Karpas-422 (cell line): ENCODE data around the gene GRIP1. TPM values are rescaled to one million over a fixed set of nuclear protein-coding genes. Genes with fewer than 3 reads are reported as not detected.

Source experiments
- DNase-seq: peaks from one replicate; pipeline ENCODE4 v3.0.0-alpha.2; 2015
- H2AFZ ChIP-seq: fragments of 200-600 bp; sonication (generic); 2 replicates; pipeline ENCODE4 v1.6.1; 2014; ENCODE audit warnings: antibody characterized with exemption, low read length, mixed read lengths
- H3K27ac ChIP-seq: fragments of 200-600 bp; sonication (generic); 2 replicates; pipeline ENCODE4 v1.5.1; 2014; ENCODE audit warnings: mild to moderate bottlenecking, low read length, moderate library complexity
- H3K27me3 ChIP-seq: fragments of 200-600 bp; sonication (generic); 2 replicates; pipeline ENCODE4 v1.6.1; 2014; ENCODE audit warnings: low read length, mixed read lengths
- H3K36me3 ChIP-seq: fragments of 200-600 bp; sonication (generic); 2 replicates; pipeline ENCODE4 v1.6.1; 2014; ENCODE audit warnings: low read length, mixed read lengths; ENCODE audit not compliant: insufficient read depth
- H3K4me1 ChIP-seq: fragments of 200-600 bp; sonication (generic); 2 replicates; pipeline ENCODE4 v1.6.1; 2014; ENCODE audit warnings: mild to moderate bottlenecking, low read length, mixed read lengths
- H3K4me2 ChIP-seq: fragments of 200-600 bp; sonication (generic); 2 replicates; pipeline ENCODE4 v1.6.1; 2014; ENCODE audit warnings: low read length, low read depth, mild to moderate bottlenecking; ENCODE audit not compliant: poor library complexity, severe bottlenecking
- H3K4me3 ChIP-seq: fragments of 200-600 bp; sonication (generic); 2 replicates; pipeline ENCODE4 v1.5.1; 2014; ENCODE audit warnings: mild to moderate bottlenecking, antibody characterized with exemption, low read length, mixed read lengths
- H3K79me2 ChIP-seq: fragments of 200-600 bp; sonication (generic); 2 replicates; pipeline ENCODE4 v1.6.1; 2014; ENCODE audit warnings: mild to moderate bottlenecking, low read length, mixed read lengths
- H3K9ac ChIP-seq: fragments of 200-600 bp; sonication (generic); 2 replicates; pipeline ENCODE4 v1.6.0; 2014; ENCODE audit warnings: low read length
- H3K9me2 ChIP-seq: fragments of 200-600 bp; sonication (generic), shearing (Covaris generic); replicated peaks from 2 replicates; pipeline ENCODE4 v1.6.0; 2014; ENCODE audit warnings: mild to moderate bottlenecking, low read length, moderate library complexity; ENCODE audit not compliant: insufficient read depth
- H3K9me3 ChIP-seq: fragments of 300-700, 200-600 bp; sonication (generic); 2 replicates; pipeline ENCODE4 v1.6.1; 2014; ENCODE audit warnings: low read length, mixed read lengths
- H4K20me1 ChIP-seq: fragments of 200-600 bp; sonication (generic); 2 replicates; pipeline ENCODE4 v1.6.1; 2014; ENCODE audit warnings: mild to moderate bottlenecking, antibody characterized with exemption, low read length, low read depth; ENCODE audit not compliant: insufficient read depth
- total RNA-seq: library from RNA; depleted of rRNA; stranded (reverse); fragments of >200 nt; shearing (Covaris generic); gene quantifications from 2 replicates; pipeline ENCODE4 v1.2.3, GENCODE V29; 2014; ENCODE audit warnings: low replicate concordance

Gene GRIP1
- total RNA-seq, 1 experiment from 2014 or later = 4.5 TPM

GRCh38 chr12:66516561-66516960, 162.3 kb downstream of the GRIP1 start:
- H3K79me2 ChIP-seq = no peaks in the 10 kb centered on the region
- no peaks in the 10 kb centered on the region for H3K36me3 ChIP-seq
- H3K27ac ChIP-seq = no peak overlapping the region
- H3K9me2 ChIP-seq = no peaks in the 10 kb centered on the region
- no peaks in the 10 kb centered on the region for H3K9me3 ChIP-seq
- DNase-seq = no peak
- no peak overlapping the region for H3K9ac ChIP-seq
- no peak overlapping the region for H3K4me2 ChIP-seq
- peaks cover 8% of the 10 kb centered on the region for H3K4me1 ChIP-seq
- H2AFZ ChIP-seq = no peak overlapping the region
- no peak overlapping the region for H3K4me3 ChIP-seq
- no peaks in the 10 kb centered on the region for H3K27me3 ChIP-seq
- H4K20me1 ChIP-seq = no peaks in the 10 kb centered on the region

- H3K4me1 ChIP-seq = peaks cover 8% of the 10 kb centered on the region
- H3K4me2 ChIP-seq = no peak overlapping the region
Measured at GRCh38 chr12:66516133-66516532, 162.7 kb downstream of the GRIP1 start.

GRCh38 chr12:66514581-66514980, 164.3 kb downstream of the GRIP1 start:
- no peaks in the 10 kb centered on the region for H3K9me2 ChIP-seq
- peaks cover 8% of the 10 kb centered on the region for H3K4me1 ChIP-seq
- H2AFZ ChIP-seq = no peak overlapping the region
- H3K4me2 ChIP-seq = no peak overlapping the region
- no peaks in the 10 kb centered on the region for H3K27me3 ChIP-seq
- peak; percentile 25 for DNase-seq
- no peak overlapping the region for H3K9ac ChIP-seq
- H3K79me2 ChIP-seq = no peaks in the 10 kb centered on the region
- H3K9me3 ChIP-seq = no peaks in the 10 kb centered on the region
- H3K4me3 ChIP-seq = no peak overlapping the region
- H3K36me3 ChIP-seq = no peaks in the 10 kb centered on the region
- no peaks in the 10 kb centered on the region for H4K20me1 ChIP-seq
- no peak overlapping the region for H3K27ac ChIP-seq

More at GRCh38 chr12:66516133-66516532, 162.7 kb downstream of the GRIP1 start:
- H3K79me2 ChIP-seq = no peaks in the 10 kb centered on the region
- no peaks in the 10 kb centered on the region for H3K9me3 ChIP-seq
- DNase-seq = peak; percentile 2
- H2AFZ ChIP-seq = no peak overlapping the region
- no peaks in the 10 kb centered on the region for H3K27me3 ChIP-seq
- no peaks in the 10 kb centered on the region for H4K20me1 ChIP-seq
- no peak overlapping the region for H3K4me3 ChIP-seq
- no peak overlapping the region for H3K9ac ChIP-seq
- H3K27ac ChIP-seq = no peak overlapping the region
- no peaks in the 10 kb centered on the region for H3K9me2 ChIP-seq
- no peaks in the 10 kb centered on the region for H3K36me3 ChIP-seq

DNA sequence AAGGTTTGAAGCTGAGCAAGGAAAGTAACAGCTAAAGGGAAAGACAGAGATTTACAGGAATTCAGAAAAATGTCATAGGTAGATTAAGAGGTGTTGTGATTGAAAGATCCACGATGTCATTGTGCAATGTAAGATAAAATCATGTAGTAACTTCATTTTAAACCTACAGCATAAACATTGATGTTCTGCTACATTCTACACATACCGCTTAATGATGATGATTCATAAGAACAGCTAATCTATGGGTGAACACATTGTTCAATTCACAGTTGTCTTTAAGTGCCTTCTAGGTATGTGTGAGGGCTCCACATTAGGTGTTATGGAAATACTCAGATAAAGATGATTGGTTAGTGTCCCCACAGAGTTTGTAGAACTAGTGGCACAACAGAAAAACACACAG, 170.9 kb downstream of the GRIP1 start:
- H3K9me2 ChIP-seq = no peaks in the 10 kb centered on the region
- H3K36me3 ChIP-seq = no peaks in the 10 kb centered on the region
- no peak overlapping the region for H2AFZ ChIP-seq
- no peak overlapping the region for H3K27ac ChIP-seq
- no peaks in the 10 kb centered on the region for H3K27me3 ChIP-seq
- no peak overlapping the region for H3K4me2 ChIP-seq
- H4K20me1 ChIP-seq = no peaks in the 10 kb centered on the region
- no peak overlapping the region for H3K4me3 ChIP-seq
- H3K9me3 ChIP-seq = peaks cover 4% of the 10 kb centered on the region; the same call in 1 of the 2 replicates
- H3K9ac ChIP-seq = no peak overlapping the region
- no peaks in the 10 kb centered on the region for H3K4me1 ChIP-seq
- no peaks in the 10 kb centered on the region for H3K79me2 ChIP-seq
- DNase-seq = peak; percentile 7

DNA sequence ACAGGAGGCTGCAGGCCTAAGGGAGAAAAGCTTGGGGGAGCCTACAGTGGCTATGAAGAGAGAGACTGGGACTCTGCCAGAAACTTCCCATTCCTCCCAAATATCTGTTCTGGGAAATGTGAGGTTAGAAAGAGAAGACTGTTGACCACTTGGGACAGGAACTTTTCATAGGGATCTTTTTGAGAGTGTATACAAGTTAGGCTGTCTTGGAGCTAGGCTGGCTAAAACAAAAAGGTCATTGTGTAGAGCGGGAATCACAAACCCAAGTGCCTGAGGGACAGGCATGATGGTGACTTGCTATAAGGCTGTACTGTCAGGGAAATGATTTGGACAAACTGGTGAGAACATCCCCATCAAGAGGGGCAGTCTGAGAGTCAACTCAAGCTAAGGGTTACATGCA, 175.1 kb downstream of the GRIP1 start:
- peaks cover 4% of the 10 kb centered on the region; the same call in 1 of the 2 replicates for H3K9me3 ChIP-seq
- H3K4me3 ChIP-seq = no peak overlapping the region
- H3K79me2 ChIP-seq = no peaks in the 10 kb centered on the region
- H3K36me3 ChIP-seq = no peaks in the 10 kb centered on the region
- H3K9ac ChIP-seq = no peak overlapping the region
- no peak for DNase-seq
- no peak overlapping the region for H3K4me2 ChIP-seq
- H3K27me3 ChIP-seq = no peaks in the 10 kb centered on the region
- no peak overlapping the region for H3K27ac ChIP-seq
- H3K4me1 ChIP-seq = no peaks in the 10 kb centered on the region
- H3K9me2 ChIP-seq = no peaks in the 10 kb centered on the region
- H4K20me1 ChIP-seq = no peaks in the 10 kb centered on the region
- H2AFZ ChIP-seq = no peak overlapping the region

GRCh38 chr12:66502911-66503310, 176.0 kb downstream of the GRIP1 start:
- no peaks in the 10 kb centered on the region for H3K27me3 ChIP-seq
- no peak overlapping the region for H3K4me3 ChIP-seq
- no peak overlapping the region for H3K4me2 ChIP-seq
- no peaks in the 10 kb centered on the region for H4K20me1 ChIP-seq
- H3K79me2 ChIP-seq = no peaks in the 10 kb centered on the region
- no peak overlapping the region for H3K27ac ChIP-seq
- no peaks in the 10 kb centered on the region for H3K36me3 ChIP-seq
- H2AFZ ChIP-seq = no peak overlapping the region
- H3K9me2 ChIP-seq = no peaks in the 10 kb centered on the region
- H3K9me3 ChIP-seq = peaks cover 4% of the 10 kb centered on the region; the same call in 1 of the 2 replicates
- no peaks in the 10 kb centered on the region for H3K4me1 ChIP-seq
- no peak overlapping the region for H3K9ac ChIP-seq
- DNase-seq = no peak

- Histone ChIP-seq H3K4me1 (no peaks in the 10 kb centered on the region), H3K4me3 (no peak overlapping the region), H3K27ac (no peak overlapping the region), H3K9me2 (no peaks in the 10 kb centered on the region), H3K4me2 (no peak overlapping the region), H2AFZ (no peak overlapping the region), H3K9ac (no peak overlapping the region), H4K20me1 (no peaks in the 10 kb centered on the region), H3K9me3 (no peaks in the 10 kb centered on the region; the same call in 1 of the 2 replicates), H3K79me2 (no peaks in the 10 kb centered on the region), H3K36me3 (no peaks in the 10 kb centered on the region), H3K27me3 (no peaks in the 10 kb centered on the region)
- DNase-seq = no peak
Measured at GRCh38 chr12:66500841-66501240, 178.0 kb downstream of the GRIP1 start.

GRCh38 chr12:66500091-66500490, 178.8 kb downstream of the GRIP1 start:
- Histone ChIP-seq H3K9ac (no peak overlapping the region), H3K4me3 (no peak overlapping the region), H3K9me3 (no peaks in the 10 kb centered on the region), H3K9me2 (no peaks in the 10 kb centered on the region), H3K79me2 (no peaks in the 10 kb centered on the region), H3K4me2 (no peak overlapping the region), H3K4me1 (0 out of 2 replicates have a peak, but pooled peaks cover 2% of the 10 kb centered on the region), H3K27me3 (no peaks in the 10 kb centered on the region), H3K27ac (no peak overlapping the region), H2AFZ (no peak overlapping the region), H3K36me3 (no peaks in the 10 kb centered on the region), H4K20me1 (no peaks in the 10 kb centered on the region)
- DNase-seq = no peak

DNA sequence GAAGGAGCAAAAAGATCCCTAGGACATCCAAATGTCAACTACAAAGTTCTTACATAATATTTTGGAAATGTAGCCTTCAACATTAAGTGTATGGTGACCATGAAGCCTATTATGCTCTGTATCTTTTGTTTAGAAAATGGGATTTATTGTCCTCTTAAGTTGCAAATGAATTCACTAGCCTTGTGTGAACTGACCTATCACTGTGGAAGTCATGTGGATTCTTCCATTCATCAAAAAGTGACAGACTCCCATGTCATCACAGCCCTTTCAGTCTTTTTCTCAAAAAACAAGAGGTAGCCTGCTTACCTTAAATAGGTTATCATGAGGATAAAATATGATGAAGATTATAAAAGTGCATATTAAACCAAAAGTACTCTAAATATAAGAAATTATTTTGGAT, 179.9 kb downstream of the GRIP1 start:
- H3K27me3 ChIP-seq = no peaks in the 10 kb centered on the region
- no peak overlapping the region for H3K27ac ChIP-seq
- no peaks in the 10 kb centered on the region for H3K79me2 ChIP-seq
- no peak for DNase-seq
- 0 out of 2 replicates have a peak, but pooled peaks cover 3% of the 10 kb centered on the region for H3K4me1 ChIP-seq
- no peaks in the 10 kb centered on the region for H3K9me3 ChIP-seq
- no peak overlapping the region for H3K9ac ChIP-seq
- H3K36me3 ChIP-seq = no peaks in the 10 kb centered on the region
- no peak overlapping the region for H3K4me3 ChIP-seq
- H3K9me2 ChIP-seq = no peaks in the 10 kb centered on the region
- no peaks in the 10 kb centered on the region for H4K20me1 ChIP-seq
- H2AFZ ChIP-seq = no peak overlapping the region
- no peak overlapping the region for H3K4me2 ChIP-seq
